Suppressor macrophage treated with lipopolysaccharide for 1 hour (primary cell): ENCODE results near the gene BRINP3.
"Not testable (repeated sequence)": the region's sequence is repeated elsewhere in the genome, so short reads cannot be mapped to it uniquely, and the experiment has no call there.

Source experiments
- DNase-seq, 3 donors: peaks; one replicate each; pipeline ENCODE4 v3.0.0-alpha.2; 2020 to 2022

BRINP3 gene

DNA sequence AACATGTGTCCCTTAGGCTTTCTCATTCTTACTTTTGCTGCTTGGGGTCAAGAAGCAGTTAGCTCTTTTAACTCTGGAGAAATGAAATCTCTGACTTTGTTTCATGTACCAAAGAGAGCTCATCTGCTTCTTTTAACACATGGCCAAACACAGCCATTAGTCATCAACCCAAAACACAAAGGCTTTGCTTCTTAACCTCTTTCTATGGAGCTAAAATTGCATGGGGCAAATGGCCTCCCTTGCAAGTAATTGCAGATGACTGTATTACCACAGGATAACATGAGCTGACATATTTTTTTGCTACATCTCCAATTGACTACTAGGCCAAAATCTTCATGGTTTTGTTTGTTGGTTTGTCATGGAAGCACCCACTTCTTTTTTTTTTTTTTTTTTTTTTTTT is 300.9 kb downstream of the BRINP3 start:
- no peak for DNase-seq

DNA sequence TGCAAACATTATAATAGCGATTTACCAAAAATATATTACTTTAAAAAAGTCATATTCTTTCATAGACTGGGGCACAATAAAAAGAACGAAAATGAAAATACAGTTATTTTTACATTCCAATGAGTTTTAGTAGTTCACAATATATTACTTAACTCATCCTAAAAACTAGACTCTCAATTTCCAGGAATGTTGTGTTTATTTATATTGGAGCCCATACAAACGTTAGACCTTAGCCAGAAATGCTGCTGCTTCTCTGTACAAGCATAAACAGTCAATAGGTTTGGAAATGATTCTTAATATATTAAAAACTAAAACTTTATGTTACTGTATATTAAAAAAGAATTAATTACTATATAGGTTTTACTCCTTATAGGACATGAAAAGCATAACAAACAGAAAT is 302.3 kb downstream of the BRINP3 start:
- no peak for DNase-seq

DNA sequence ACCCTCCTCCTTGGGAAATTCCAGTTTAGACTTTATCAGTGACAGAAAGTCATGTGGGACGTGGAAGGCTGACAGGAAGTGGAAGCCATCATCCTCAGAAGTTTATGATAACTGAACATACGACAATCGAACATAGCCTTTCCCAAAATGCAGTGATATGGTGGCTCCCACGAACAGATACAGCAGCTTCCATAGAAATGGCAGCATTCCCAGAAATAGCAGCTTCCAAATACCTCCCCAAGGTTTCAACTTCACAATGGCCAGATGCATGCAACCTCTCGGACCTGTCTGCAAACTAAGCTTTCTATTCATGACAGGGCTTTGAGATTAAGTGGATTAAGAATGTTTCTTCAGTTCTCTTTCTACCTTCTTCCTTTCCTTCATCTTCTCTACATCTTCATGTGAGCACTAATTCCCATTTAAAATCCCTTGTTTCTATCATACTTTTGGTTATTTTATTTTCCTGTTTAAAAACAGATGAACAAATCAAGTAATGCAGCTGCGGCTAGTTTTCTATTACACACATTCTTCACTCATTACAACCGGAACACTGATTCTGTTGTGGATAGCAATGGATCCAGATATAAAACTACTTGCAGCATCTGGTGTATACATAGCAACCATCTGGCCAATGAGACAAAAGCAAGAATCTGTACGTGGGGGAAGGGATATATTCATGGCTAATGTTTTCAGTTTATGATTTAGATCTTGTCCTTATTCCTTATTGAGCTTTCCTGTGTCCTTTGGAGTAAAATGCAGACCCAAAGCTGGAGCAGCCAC is 304.8 kb downstream of the BRINP3 start:
- DNase-seq, result no peak

DNA sequence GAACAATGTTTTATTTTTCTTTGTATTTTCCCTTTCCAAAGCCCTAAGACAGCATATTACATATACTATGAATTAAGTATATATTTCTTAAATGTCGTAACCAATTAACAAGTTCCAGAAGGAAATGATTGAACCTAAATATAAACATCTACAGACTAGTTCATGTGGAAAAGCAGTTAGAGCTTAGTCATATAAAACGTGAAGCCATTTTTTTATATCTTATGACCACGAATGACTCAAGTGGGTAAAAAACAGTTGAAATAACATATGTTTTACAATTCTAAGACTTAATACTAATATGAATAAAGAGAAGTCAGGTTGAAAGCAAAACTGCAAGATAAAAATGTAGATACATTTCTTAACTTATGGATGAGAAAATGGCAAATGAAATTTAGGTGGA is 307.3 kb downstream of the BRINP3 start:
- no peak for DNase-seq

DNA sequence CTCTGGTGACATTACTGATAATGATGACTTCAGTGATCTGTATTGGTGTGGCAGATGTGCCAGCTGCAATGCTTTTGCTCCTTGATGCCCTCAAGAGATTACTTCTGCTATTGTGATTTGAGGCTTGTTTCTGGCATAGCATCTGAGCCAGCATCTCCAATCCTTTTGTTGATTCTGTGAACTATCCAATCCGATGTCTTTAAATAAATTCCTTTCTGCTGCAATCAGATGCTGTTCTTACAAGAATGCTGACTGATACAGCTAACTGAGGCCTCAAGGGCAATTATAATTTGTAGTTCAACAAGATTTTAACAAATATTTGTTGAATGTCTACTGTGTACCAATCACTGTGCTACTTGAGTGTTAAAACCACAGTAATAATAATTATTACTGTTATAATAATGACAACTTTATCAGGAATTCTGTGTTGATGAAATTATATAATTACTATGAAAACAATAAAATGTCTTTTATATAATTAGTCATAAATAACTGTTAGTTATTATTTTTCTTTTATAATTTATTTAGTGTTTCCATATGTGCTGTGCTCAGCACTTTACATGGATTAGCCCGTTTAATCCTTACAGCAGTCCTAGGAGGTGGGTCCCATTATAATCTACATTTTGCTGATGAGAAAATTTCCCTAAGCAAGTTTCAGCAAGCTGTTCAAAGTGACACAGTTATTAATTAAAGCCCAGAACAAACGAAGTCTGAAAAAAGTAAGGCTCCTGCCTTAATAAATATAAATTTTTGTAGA is 308.2 kb downstream of the BRINP3 start:
- no peak for DNase-seq

DNA sequence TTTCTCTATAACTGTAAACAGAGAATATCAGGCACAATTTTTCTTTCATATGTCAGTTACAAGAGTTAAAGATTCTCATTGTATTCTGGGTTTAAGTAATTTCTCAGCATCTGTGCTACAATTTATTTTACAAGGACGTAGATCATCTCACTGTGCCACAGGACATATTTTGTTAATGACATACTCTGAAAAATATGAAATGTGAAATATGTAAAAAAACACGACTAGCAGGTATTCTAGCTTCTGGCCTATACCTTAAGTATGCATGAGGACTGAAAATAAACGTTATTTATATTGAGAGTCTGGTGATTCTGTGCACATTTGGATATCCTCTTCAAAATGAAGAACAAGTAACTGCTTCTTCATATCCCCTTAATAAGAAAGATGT is 308.8 kb downstream of the BRINP3 start:
- DNase-seq, result no peak

DNA sequence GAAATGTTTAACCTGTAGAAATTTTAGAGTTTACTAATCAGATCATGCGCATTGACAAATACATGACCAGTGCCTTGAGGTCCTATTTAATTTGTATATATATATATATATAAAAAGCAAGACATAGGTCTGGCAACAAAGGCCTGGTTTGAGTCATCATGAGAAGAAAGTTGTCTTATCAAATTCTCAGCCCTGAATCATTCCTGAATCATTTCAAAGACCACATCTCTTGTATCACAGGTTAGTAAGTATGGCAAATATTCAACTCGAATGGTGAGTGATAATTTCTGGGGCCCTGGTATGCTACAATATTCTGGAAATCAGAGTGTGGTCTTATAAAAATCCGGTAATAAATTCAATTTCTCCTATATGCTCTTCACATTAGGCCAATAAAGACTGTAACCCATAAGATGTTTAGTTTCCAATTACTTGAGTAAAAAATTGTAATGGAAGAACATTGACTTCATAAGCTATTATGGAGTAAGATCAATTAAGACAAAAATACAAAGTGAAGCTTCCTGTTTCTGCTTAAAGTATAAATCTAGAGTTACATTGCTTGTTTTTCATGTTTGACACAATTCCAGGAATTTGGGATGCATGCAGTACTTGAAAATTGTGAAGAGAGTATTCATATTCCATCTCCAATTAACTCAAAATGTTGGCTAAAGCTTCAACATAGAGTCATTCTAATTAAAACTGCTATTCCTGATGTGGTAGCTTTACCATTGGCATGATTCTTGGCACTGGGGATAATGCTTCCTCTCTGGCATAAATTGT is 309.4 kb downstream of the BRINP3 start:
- DNase-seq, result no peak

DNA sequence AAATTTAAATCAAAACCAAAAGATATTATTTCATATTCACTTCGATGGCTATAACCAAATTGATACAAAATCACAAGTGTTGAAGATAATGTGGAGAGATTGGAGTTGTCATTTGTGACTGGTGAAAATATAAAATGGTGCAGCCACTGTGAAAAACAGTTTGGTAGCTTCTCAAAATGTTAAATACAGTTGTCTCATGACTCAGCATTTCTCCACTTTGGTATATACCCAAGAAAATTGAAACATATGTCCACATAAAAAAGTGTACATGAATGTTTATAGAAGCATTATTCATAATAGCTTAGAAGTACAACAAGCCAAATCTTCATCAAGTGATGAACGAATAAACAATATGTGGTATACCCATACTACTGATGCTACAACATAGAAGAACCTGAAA is 318.5 kb downstream of the BRINP3 start:
- no peak for DNase-seq

DNA sequence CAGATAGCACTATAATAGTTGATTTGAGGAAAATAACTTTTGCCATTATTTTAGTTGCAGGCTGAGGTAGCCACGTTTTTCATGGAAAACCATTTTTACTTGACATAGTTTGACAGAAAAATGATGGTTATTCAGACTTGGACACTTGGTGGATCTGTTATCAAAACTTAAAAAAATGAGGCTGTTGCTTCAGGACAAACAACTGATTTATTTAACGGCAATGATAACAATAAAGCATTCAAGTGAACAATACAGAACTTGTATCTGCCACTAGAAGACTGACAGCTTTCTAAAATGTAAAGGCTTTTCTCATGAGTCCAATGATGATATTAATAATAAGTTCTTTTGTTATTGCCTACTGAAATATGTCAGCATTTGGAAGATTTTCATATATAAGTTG is 322.9 kb downstream of the BRINP3 start:
- DNase-seq, result no peak

DNA sequence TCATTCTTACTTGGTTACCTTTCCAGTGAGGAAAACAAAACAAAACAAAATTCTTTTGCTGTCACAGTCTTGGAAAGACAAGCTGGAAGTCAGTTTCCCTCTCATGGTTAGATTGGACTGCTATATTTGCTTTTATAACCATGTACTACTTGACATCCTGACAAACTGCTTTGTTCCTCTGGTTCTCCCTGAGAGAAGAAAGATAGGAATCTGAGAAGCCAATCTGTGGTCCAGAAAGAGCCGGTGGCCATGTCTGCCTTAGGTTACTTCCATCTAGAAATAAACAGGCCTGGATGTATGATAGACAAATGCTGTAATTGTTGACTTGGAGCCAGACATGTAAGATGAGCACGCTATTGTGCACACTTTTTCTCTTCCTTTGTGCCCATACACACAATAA is 330.0 kb downstream of the BRINP3 start:
- no peak for DNase-seq

DNA sequence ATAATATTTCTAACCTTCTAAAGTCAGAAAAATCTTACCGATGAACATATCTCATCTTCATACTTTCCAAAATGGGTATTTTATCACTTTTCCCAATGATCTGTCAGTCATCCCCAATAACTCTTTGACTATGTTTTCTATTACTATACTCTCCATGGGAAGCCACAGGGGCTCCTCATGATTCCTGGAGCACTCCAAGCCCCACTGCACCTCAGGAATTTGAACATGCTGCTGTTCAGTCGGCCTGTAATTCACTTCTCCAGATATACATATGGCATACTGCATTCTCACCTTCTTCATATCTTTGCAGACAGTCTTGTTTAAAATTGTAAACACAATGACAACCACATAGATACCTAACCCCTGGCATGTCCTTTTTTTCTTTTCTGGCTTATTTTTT is 333.0 kb downstream of the BRINP3 start:
- no peak for DNase-seq

DNA sequence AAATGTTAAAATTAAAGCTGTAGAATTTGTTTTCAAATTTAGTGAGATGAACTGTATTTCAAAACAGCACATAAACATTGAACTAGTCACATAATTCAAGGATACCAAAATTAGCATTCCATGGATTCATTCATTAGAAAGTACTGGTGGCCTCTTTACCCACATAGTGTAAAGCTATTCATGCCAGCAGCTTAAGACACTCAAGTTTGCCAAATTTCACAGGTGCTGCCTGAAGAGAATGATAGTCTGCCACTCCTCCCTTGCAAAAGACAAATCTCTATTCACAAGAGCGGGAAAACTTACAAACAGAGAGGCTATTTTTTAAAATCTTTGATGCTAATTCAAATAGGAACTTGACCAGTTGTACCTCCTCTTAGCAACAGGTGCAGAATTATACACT is 337.0 kb downstream of the BRINP3 start:
- no peak for DNase-seq

DNA sequence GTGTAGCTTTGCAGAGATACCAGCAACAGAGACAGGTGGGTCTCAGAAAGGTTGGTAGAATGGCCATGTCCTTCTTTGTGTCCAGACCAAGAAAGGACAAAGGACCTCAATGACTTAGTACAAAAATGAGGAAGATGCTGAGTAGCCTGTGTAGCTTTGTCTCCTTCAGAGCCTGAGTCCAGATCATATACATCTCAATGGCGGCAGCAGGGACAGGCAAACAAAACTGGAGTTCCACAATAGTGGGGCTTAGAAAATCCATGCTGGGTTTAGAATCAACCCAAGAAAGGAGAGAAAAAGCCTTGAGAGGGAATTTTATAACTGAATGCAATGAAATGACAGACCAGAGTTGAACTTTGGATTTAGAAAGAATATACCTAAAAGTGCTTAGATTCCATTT is 339.0 kb downstream of the BRINP3 start:
- no peak for DNase-seq

DNA sequence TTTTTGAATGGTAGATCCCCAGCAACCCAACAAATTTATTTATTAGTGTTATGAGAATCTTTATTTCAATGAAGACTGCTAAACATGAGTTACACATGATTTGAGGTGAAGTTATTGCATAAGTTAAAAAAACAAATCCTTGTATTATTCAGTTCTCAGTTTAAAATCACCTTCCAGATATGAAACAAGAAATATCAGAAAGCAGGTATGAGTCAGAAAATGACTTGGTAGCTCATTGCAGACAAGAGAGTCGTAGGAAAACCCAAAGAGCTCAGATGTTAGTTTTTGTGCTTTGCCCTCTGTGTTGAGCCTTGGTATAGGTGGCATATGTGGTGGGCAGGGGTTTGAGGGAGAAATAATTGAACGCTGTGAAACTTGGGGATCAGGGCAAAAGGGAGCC is 339.4 kb downstream of the BRINP3 start:
- no peak for DNase-seq

DNA sequence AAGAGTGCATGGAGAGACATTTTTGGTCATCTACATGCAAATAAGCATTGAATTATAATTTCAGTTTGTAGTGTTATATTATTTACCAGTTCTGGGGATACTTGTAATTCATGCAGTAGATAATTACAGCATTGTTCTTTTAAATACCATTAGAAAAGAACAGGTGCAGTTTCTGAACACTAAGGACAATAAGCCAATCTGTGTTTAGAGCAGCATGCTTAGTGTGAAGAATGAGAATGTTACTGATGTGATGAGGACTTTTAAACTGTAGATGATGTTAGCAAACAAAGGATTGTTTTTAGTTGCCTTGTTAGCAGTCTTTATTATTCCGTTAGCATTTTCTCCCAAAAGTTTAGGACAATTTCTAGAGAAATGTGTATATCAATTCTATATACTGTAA is 348.3 kb downstream of the BRINP3 start:
- DNase-seq, result no peak

DNA sequence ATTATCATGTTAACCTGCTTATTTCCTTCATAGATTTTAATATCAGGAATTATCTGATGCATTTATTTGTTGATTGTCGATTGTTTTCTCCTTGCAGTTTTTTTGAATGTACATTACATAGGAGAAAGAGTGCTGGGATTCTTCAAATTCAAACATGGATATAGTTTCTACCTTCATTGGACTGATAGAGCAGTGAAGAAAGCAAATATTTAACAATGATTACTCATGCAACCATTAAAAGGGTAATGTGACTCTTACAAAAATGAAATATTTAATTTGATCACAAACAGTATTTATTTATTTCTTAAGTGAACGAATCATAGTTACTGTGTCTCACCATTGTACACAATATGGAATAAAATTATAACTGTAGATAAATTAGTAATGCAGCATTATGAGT is 350.9 kb downstream of the BRINP3 start:
- DNase-seq, result no peak

DNA sequence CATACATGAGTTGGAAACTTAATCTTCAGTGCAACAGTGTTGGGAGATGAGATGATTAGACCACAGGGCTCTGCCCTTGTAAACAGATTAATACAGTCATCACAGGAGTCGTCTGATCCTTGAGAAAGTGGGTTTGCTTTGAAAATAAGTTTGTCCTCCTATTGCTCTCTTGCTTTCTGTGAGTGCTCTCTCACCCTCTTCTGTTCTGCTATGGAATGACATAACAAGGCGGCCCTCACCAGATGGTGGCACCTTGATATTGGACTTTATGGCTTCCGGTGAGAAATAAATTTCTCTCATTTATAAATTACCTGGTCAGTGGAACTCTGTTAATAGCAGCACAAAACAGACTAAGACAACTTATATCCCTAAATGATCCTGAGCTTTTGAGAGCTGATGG is 353.6 kb downstream of the BRINP3 start:
- no peak for DNase-seq

DNA sequence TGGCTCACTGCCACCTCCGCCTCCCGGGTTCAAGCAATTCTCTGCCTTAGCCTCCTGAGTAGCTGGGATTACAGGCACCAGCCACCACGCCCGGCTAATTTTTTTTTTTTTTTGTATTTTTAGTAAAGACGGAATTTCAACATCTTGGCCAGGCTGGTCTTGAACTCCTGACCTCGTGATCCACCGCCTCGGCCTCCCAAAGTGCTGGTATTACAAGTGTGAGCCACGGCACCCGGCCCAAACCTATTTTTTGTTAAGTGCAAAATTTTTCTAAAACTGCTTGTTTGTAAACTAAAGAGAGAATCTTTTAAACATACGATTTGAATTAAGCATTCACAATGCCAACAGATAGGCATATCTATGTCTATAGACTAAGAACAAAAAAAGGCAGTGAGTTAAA is 357.1 kb downstream of the BRINP3 start:
- DNase-seq, result not testable (repeated sequence)

DNA sequence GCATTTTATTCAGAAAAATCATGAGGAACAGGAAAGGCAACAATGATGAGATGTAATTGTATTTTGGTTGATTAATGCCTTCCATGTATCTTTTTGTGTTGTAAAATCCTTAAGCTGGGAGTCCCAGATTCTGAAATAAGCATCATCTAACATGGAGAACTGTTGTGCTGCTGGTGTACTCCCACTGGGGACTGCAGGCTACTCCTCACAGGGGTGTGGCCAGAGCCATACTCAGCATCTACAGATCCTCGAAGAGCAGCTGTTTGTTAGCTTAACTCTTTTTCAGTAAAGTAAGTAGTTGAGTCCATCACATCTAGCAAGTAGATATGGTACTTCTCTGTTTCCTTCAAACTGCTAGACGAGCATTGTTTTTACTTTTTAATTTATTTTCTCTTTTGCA is 358.0 kb downstream of the BRINP3 start:
- no peak for DNase-seq

DNA sequence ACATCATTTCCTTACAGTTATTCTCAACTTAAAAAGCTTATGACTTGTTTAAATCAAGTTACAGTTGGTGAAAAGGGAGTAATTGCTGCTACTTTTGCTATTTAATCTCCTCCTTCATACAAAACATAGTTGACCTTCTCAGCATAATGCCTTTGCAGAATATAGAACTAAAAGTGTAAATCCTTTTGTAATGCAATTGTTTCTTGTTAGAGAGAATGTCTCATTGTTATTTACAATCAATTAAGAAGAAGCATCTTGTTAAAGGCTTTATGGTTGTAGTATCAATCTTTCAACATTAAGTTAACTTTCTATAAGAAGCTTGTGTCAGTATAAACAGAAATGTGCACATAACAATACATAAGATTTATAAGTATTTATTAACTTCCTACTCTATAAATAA is 360.7 kb downstream of the BRINP3 start:
- no peak for DNase-seq

DNA sequence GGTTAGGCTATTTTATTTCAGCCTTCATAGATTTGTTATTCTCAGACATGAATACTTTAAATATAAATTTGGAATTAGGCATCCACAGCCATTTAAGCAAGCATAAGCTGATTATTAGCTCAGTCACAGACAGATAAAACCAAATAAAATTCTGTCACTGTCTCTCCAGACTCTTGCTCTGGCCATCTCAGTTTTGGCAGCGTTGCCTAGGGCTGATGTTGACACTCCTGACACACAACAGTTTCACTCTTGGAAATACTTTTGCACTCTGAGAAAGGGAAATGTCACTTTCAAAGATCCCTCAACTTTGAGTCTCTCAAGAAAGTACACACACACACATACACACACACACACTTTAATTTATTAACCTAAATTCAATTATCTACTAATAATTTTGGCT is 372.7 kb downstream of the BRINP3 start:
- DNase-seq, result no peak

DNA sequence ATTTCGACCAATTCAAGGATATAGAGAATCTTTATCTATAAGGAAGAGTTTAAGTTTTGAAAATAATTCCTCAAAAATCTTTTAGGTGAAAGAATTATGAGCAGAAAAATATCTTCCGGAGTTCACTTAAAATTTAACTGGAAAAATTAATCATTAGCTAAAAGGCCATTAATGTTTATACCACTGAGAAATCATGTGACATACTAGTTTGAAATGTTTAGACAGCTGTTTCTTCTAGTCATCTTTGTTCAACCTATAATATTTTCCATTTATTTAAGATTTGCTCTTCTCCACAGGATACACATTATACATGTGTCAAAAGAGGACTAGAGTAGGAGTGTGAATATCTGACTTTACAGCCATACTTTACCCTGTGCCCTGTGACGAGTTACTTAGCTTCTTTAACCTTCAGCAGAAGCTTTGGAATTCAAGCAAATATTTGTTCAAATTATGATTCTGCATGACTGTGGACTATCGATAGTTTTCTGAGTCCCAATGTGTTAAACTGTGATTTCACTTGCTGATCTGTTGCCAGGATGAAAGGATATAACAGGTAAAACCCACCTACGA is 374.8 kb downstream of the BRINP3 start:
- no peak for DNase-seq

DNA sequence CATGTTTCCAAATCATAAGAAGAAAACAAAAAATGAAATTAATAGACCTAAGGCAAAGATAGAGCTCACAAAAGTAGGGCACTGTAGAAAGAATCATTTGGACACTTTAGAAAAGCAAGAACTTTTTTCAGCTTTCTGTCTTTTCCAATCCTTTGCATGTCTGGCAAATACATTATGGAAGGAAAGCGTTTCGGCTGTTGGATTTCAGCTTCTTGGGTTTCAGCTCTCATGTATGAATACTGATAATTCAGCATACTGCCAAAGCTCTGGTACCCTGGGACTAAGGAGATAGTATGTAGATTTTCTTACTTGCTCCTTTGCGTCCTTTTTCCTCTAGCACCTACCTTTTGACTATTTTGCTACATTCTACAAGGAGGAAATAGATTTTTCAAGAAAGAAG is 375.9 kb downstream of the BRINP3 start:
- DNase-seq, result no peak

DNA sequence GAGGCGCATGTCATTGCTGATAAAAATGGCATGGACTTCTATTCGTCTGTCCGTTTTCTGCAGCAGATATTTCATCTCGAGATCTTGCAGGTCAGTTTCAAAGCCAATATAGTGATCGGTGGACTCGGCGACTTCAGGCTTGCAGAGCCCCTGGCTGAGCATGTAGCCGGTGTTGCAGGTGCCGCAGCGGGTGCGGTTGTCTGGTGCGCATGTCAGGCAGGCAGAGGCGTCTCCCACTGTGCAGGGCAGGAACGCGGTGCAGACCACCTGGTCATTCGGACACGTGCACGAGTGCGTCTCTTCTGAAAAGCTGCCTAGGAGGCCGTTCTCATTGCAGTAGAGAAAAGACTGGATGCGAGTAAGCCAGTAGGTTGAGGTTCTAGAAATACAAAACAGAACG is 378.9 kb downstream of the BRINP3 start:
- DNase-seq, result no peak
